GM12892 (cell line): Measurements from ENCODE around the gene ZNF691.
"Not testable (repeated sequence)": the region's sequence is repeated elsewhere in the genome, so short reads cannot be mapped to it uniquely, and the experiment has no call there.

Experiments
- POLR2A ChIP-seq: IDR thresholded peaks from 2 replicates; pipeline ENCODE4 v1.6.1; 2011; ENCODE audit warnings: low read depth, low read length, control low read depth
- TAF1 ChIP-seq: IDR thresholded peaks from 2 replicates; pipeline ENCODE4 v1.6.1; 2011; ENCODE audit warnings: low read depth, mild to moderate bottlenecking, control low read depth, low read length, borderline replicate concordance

DNA sequence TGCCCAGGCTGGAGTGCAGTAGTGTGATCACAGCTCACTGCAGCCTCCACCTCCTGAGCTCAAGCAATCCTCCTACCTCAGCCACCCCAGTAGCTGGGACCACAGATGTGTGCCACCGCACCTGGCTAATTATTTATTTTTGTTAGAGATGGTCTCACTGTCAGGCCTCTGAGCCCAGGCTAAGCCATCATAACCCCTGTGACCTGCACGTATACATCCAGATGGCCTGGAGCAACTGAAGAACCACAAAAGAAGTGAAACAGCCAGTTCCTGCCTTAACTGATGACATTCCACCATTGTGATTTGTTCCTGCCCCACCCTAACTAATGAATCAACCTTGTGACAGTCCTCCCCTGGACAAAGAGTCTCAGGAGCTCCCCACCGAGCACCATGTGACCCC lies 10.1 kb downstream of the ZNF691 start:
- TF ChIP-seq POLR2A, TAF1: not testable (repeated sequence)
